ENCODE data around the gene ZNF324B.
"Not testable (repeated sequence)": the region's sequence is repeated elsewhere in the genome, so short reads cannot be mapped to it uniquely, and the experiment has no call there.

ZNF324B gene

GRCh38 chr19:58453743-58454142 lies 2.3 kb downstream of the ZNF324B start:
- DNase-seq (ENCODE audit: low read depth in 2 of 3, low spot score in 2 of 3), result no peak

- DNase-seq (ENCODE audit: low read depth in 2 of 3, low spot score in 2 of 3), result no peak
These were observed 3.9 kb downstream of the ZNF324B start for GRCh38 chr19:58455306-58455705.

- no peak for DNase-seq (ENCODE audit: low read depth in 2 of 3, low spot score in 2 of 3)
These were observed 4.7 kb downstream of the ZNF324B start for GRCh38 chr19:58456111-58456510.

- DNase-seq (ENCODE audit: low read depth in 2 of 3, low spot score in 2 of 3), result no peak
These were observed 8.6 kb downstream of the ZNF324B start for GRCh38 chr19:58460039-58460438.

GRCh38 chr19:58466089-58466759 lies 14.8 kb downstream of the ZNF324B start:
- no peak for DNase-seq (ENCODE audit: low read depth in 2 of 3, low spot score in 2 of 3)

GRCh38 chr19:58466760-58467589 lies 15.6 kb downstream of the ZNF324B start, which contains the start of gene ZNF324:
ZNF324 (plus strand) TSS chr19:58467080; CDS start chr19:58469186, 2,106 bp downstream.
- DNase-seq (ENCODE audit: low read depth in 2 of 3, low spot score in 2 of 3), result peak; percentile 94 to 96 (median 95)

- no peak for DNase-seq (ENCODE audit: low read depth in 2 of 3, low spot score in 2 of 3)
These were observed 16.9 kb downstream of the ZNF324B start for GRCh38 chr19:58468216-58468839.

GRCh38 chr19:58469241-58470013 lies 18.0 kb downstream of the ZNF324B start:
- DNase-seq (ENCODE audit: low read depth in 2 of 3, low spot score in 2 of 3), result no peak

- DNase-seq (ENCODE audit: low read depth in 2 of 3, low spot score in 2 of 3), result not testable (repeated sequence)
These were observed 19.6 kb downstream of the ZNF324B start for GRCh38 chr19:58470837-58471543.

GRCh38 chr19:58471736-58472135 lies 20.3 kb downstream of the ZNF324B start:
- DNase-seq (ENCODE audit: low read depth in 2 of 3, low spot score in 2 of 3), result no peak

GRCh38 chr19:58473775-58474174 lies 22.4 kb downstream of the ZNF324B start:
- no peak for DNase-seq (ENCODE audit: low read depth in 2 of 3, low spot score in 2 of 3)

- DNase-seq (ENCODE audit: low read depth in 2 of 3, low spot score in 2 of 3), result no peak
These were observed 23.0 kb downstream of the ZNF324B start for GRCh38 chr19:58474291-58474996.

GRCh38 chr19:58474997-58475713 lies 23.7 kb downstream of the ZNF324B start:
- peak in 1 of 3 experiments; percentile 40 for DNase-seq (ENCODE audit: low read depth in 2 of 3, low spot score in 2 of 3)

GRCh38 chr19:58475714-58476497 lies 24.5 kb downstream of the ZNF324B start, which contains the start of gene ZNF446:
ZNF446 (plus strand) TSS chr19:58476352; CDS start chr19:58477219, 867 bp downstream.
- peak; percentile 84 to 94 (median 87) for DNase-seq (ENCODE audit: low read depth in 2 of 3, low spot score in 2 of 3)

GRCh38 chr19:58476498-58477015 lies 25.1 kb downstream of the ZNF324B start:
- DNase-seq (ENCODE audit: low read depth in 2 of 3, low spot score in 2 of 3), result no peak

- DNase-seq (ENCODE audit: low read depth in 2 of 3, low spot score in 2 of 3), result no peak
These were observed 25.7 kb downstream of the ZNF324B start for GRCh38 chr19:58477130-58477529.

- no peak for DNase-seq (ENCODE audit: low read depth in 2 of 3, low spot score in 2 of 3)
These were observed 26.4 kb downstream of the ZNF324B start for GRCh38 chr19:58477871-58478270.

- no peak for DNase-seq (ENCODE audit: low read depth in 2 of 3, low spot score in 2 of 3)
These were observed 27.9 kb downstream of the ZNF324B start for GRCh38 chr19:58479303-58479702.
